Pancreas (tissue), 10 donors: ENCODE results near the gene NIF3L1. TPM values are rescaled to one million over a fixed set of nuclear protein-coding genes. Genes with fewer than 3 reads are reported as not detected.
A peak's percentile ranks its signal among the peaks of the same experiment; 100 is the strongest.

ENCODE experiments used
- ATAC-seq, 4 donors: fragments of 200-7000 bp; cut with Tn5 transposase; one replicate each; pipeline versions ENCODE4 v1.8.0 to v1.9.1; 2020; ENCODE audit warnings: mild to moderate bottlenecking in 4 of 4, moderate library complexity in 4 of 4
- DNase-seq, 6 donors: peaks; one replicate each; pipeline ENCODE4 v3.0.0-alpha.2; 2020
- FAIRE-seq: peaks from 2 replicates; lab custom pipeline; 2012; peaks lifted over from hg19 to GRCh38; lab: Jason Lieb, UNC
- H3K27ac ChIP-seq, 4 donors: fragments of 200-600 bp; sonication (generic); 1 replicate in 3 of 4; 2 replicates in 1 of 4; pipeline versions ENCODE4 v1.5.0 to v1.8.0; 2020
- H3K27me3 ChIP-seq, 4 donors: fragments of 200-600 bp; one replicate each; pipeline ENCODE4 v1.8.0; 2021
- H3K36me3 ChIP-seq, 3 donors: fragments of 200-600 bp; sonication (generic) in 1 of 3; one replicate each; pipeline versions ENCODE4 v1.5.0 to v1.8.0; 2020 to 2021
- H3K4me1 ChIP-seq, 3 donors: fragments of 200-600 bp; one replicate each; pipeline ENCODE4 v1.8.0; 2021
- H3K4me3 ChIP-seq, 4 donors: fragments of 200-600 bp; sonication (generic) in 2 of 4; one replicate each; pipeline versions ENCODE4 v1.5.0 to v1.8.0; 2020 to 2021
- H3K9me3 ChIP-seq, 4 donors: fragments of 200-600 bp; one replicate each; pipeline ENCODE4 v1.8.0; 2021
- whole genome bisulfite sequencing, 2 donors: extraction: QIAGEN DNeasy Blood & Tissue Kit; methylation state at CpG; one replicate each; pipeline ENCODE4 v1.1.7; 2013; 5-methylcytosine and 5-hydroxymethylcytosine counted together
- intact Hi-C, 3 donors: fragments of 100-400 bp; cut with DNase I; formaldehyde crosslinking; loops; one replicate each; pipeline versions ENCODE4 v1.11.1 to v1.14.2; 2022
- polyA plus RNA-seq, 2 donors: library from polyadenylated mRNA; stranded (reverse); fragments of 200-250 nt; gene quantifications; one replicate each; pipeline ENCODE4 v1.2.3, GENCODE V29; 2013
- total RNA-seq, 6 donors: library from RNA; stranded (reverse); fragmentation: NEBNext Ultra II Directional in 4 of 6; extraction: Animal tissue kit (Norgen Biotek cat#: 25700) in 4 of 6; gene quantifications; one replicate each; pipeline versions ENCODE4 v1.2.1 to v1.2.4, GENCODE V29; 2021 to 2023
- TF ChIP-seq, protein P1 (sequence below), 4 donors: fragments of 200-600 bp; sonication (generic) in 3 of 4; IDR thresholded peaks; one replicate each; pipeline versions ENCODE4 v1.5.0 to v1.8.0; 2021; ENCODE audit warnings: antibody characterized with exemption in 4 of 4
- donor health status: healthy with polysubstance abuse.
- donor health status: DM: no; HTN: no; CAD: no; lungs with moderate emphysema.
- donor health status: DM: no; HTN: no; CAD: no.
- donor health status: control.
- donor health status: control.
- donor health status: Bipolar disorder and iron deficiency.
- donor health status: DM: yes; HTN: yes; CAD: no.
- donor health status: DM: no; HTN: no; CAD: no.
- donor health status: DM: no; HTN: no; CAD: no.
- donor health status: DM: yes; HTN: yes; CAD: no.

Gene NIF3L1
- total and polyA plus RNA-seq, 8 donors, result 5.9 to 14.9 (median 8.8) TPM

DNA sequence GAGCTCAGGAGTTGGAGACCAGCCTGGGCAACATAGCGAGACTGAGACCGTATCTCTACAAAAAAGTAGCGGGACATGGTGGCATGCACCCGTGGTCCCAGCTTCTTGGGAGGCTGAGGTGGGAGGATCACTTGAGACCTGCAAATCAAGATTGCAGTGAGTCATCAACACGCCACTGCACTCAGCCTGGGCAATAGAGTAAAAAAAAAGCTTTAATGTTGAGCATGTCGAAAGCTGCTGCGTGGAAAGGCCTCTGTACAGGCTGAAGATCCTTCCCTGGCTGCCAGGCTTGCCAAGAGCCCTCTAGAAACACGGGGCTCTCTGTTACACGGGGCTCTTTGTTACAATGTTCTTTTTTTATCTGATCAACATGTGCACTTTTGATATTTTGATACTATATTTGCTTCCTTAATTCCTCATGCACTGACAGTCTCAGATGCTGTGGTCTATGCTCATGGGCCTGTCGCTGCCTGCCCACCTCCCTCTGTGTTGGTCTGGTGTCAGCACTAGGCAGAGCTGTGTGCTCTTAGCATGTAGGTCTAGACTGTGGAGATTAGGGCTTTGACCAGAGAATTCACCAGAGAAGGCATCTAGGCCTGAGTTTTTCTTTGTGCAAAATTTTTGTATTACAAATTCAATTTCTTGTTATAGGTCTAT, 43.4 kb upstream of the NIF3L1 start:
- intact Hi-C loops, result no loop called here
- Histone ChIP-seq H3K36me3 (peaks cover 0 to under 1% (median 0%) of the 10 kb centered on the region in 3 donors), H3K9me3 (no peaks in the 10 kb centered on the region), H3K4me1 (no peaks in the 10 kb centered on the region), H3K27me3 (no peaks in the 10 kb centered on the region), H3K4me3 (no peak overlapping the region), H3K27ac (no peak overlapping the region)
- FAIRE-seq (no peak), ATAC-seq (peak in 1 of 4 donors; percentile 38), DNase-seq (no peak)
- TF ChIP-seq, protein P1, sequence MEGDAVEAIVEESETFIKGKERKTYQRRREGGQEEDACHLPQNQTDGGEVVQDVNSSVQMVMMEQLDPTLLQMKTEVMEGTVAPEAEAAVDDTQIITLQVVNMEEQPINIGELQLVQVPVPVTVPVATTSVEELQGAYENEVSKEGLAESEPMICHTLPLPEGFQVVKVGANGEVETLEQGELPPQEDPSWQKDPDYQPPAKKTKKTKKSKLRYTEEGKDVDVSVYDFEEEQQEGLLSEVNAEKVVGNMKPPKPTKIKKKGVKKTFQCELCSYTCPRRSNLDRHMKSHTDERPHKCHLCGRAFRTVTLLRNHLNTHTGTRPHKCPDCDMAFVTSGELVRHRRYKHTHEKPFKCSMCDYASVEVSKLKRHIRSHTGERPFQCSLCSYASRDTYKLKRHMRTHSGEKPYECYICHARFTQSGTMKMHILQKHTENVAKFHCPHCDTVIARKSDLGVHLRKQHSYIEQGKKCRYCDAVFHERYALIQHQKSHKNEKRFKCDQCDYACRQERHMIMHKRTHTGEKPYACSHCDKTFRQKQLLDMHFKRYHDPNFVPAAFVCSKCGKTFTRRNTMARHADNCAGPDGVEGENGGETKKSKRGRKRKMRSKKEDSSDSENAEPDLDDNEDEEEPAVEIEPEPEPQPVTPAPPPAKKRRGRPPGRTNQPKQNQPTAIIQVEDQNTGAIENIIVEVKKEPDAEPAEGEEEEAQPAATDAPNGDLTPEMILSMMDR (IDR thresholded peaks at IDR 0.05), result no peak
- 86 to 87% methylated on average over 10 of the region's 10 CpGs for WGBS, 2 donors

DNA sequence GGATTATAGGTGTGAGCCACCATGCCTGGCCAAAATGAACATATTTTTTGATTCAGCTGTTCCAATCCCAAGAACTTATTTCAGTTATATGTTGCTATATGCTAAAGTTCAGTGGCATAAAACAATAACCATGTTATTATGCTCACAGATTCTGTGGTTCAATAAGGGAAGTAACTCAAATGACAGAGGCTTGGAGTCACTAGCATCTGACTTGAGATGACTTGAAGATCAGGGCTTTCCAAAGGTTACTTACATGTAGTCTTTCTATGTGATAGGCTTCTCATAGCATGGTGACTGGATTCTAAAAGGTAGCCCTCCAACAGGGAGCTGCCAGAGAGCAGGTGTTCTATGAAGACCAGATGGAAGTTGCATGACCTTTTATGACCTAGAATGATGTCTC, 41.9 kb upstream of the NIF3L1 start:
- Histone ChIP-seq H3K9me3 (no peaks in the 10 kb centered on the region), H3K36me3 (peaks cover 0 to 15% (median 11%) of the 10 kb centered on the region in 3 donors), H3K27ac (no peak overlapping the region), H3K4me3 (no peak overlapping the region), H3K27me3 (no peaks in the 10 kb centered on the region), H3K4me1 (no peaks in the 10 kb centered on the region)
- ATAC-seq, result no peak
- FAIRE-seq, result no peak
- no peak for DNase-seq
- TF ChIP-seq, protein P1 (IDR thresholded peaks at IDR 0.05), result no peak
- intact Hi-C loops, result no loop called here

DNA sequence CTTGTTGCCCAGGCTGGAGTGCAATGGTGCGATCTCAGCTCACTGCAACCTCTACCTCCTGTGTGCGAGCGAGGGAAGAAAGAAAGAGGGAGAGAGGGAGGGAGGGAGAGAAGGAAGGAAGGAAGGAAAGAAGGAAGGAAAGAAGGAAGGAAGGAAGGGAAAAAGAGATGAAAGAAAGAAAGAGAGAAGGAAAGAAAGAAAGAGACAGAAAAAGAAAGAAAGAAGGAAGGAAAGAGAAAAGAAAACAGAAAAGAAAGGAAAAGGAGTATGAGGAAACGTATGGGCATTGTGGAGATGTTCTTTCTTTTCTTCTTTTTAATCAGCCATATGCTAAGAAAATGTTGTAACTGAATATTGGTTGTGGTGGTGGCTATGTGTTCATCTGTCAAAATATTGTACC, 41.2 kb upstream of the NIF3L1 start:
- Histone ChIP-seq H3K36me3 (peaks cover under 1 to 21% (median 16%) of the 10 kb centered on the region in 3 donors), H3K27ac (no peak overlapping the region), H3K4me3 (no peak overlapping the region), H3K9me3 (no peaks in the 10 kb centered on the region), H3K4me1 (no peaks in the 10 kb centered on the region), H3K27me3 (no peaks in the 10 kb centered on the region)
- FAIRE-seq (no peak), DNase-seq (no peak), ATAC-seq (no peak)
- TF ChIP-seq, protein P1 (IDR thresholded peaks at IDR 0.05), result no peak
- 73 to 90% methylated on average over 4 of the region's 4 CpGs for WGBS, 2 donors
- intact Hi-C loops, result no loop called here

DNA sequence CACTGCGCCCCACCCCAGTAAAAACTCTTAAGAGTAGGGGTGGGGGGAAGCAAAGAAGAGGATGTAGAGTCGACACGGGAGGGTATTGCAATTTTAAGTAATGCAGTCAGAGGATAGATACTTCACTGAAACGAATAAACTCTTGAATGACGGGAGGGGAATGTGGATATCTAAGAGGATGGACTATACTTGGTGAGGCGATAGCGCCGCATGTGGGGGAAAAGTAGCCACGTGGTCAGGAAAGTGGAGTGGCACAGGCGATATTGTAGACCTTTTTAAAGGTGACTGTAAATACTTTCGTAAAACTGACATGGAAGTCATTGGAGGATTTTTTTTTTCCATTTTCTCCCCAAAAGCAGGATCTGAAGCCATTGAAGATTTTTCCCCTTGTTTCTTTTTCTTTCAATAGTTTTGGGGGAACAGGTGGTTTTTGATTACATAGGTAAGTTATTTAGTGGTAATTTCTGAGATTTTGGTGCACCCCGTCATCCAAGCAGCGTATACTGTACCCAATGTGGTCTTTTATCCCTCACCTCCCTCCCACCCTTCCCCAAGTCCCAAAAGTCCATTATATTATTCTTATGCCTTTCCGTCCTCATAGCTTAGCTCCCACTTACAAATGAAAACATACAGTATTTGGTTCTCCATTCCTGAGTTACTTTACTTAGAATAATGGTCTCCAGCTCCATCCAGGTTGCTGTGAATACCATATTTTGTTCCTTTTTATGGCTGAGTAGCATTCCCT, 38.5 kb upstream of the NIF3L1 start:
- H3K4me3 ChIP-seq, result no peak overlapping the region
- H3K27ac ChIP-seq, result no peak overlapping the region
- no peaks in the 10 kb centered on the region for H3K4me1 ChIP-seq
- intact Hi-C loops, result no loop called here
- TF ChIP-seq, protein P1 (IDR thresholded peaks at IDR 0.05), result no peak
- 85 to 90% methylated on average over 14 of the region's 14 CpGs for WGBS, 2 donors
- FAIRE-seq, result no peak
- H3K9me3 ChIP-seq, result no peaks in the 10 kb centered on the region
- DNase-seq, result no peak
- peaks cover 5 to 49% (median 41%) of the 10 kb centered on the region in 3 donors for H3K36me3 ChIP-seq
- ATAC-seq, result peak in 1 of 4 donors; percentile 16
- H3K27me3 ChIP-seq, result no peaks in the 10 kb centered on the region
